Psoas muscle (tissue), 8 donors: Measurements from ENCODE around the gene NPAS4. TPM values are rescaled to one million over a fixed set of nuclear protein-coding genes. Genes with fewer than 3 reads are reported as not detected.

Source experiments
- ATAC-seq, 4 donors: fragments of 200-7000 bp; cut with Tn5 transposase; one replicate each; pipeline ENCODE4 v1.9.1; 2020; ENCODE audit warnings: moderate library complexity in 3 of 4, mild to moderate bottlenecking in 2 of 4
- DNase-seq, 2 donors: peaks; one replicate each; pipeline ENCODE4 v3.0.0-alpha.2; 2020
- H3K27ac ChIP-seq: fragments of 200-600 bp; one replicate; pipeline ENCODE4 v1.8.0; 2022
- H3K27me3 ChIP-seq, 3 donors: fragments of 200-600 bp in 1 of 3; one replicate each; pipeline versions ENCODE4 v1.6.1 to v1.8.0; 2013 to 2022; ENCODE audit warnings: low read length in 2 of 3, mild to moderate bottlenecking in 2 of 3, moderate library complexity in 1 of 3; ENCODE audit not compliant: insufficient read depth in 3 of 3
- H3K36me3 ChIP-seq, 2 donors: fragments of 200-600 bp in 1 of 2; one replicate each; pipeline versions ENCODE4 v1.6.1 to v1.8.0; 2013 to 2022; ENCODE audit warnings: low read depth in 1 of 2, mild to moderate bottlenecking in 1 of 2, moderate library complexity in 1 of 2; ENCODE audit not compliant: insufficient read depth in 1 of 2
- H3K4me1 ChIP-seq: fragments of 200-600 bp; one replicate; pipeline ENCODE4 v1.8.0; 2022
- H3K4me3 ChIP-seq: fragments of 200-600 bp; one replicate; pipeline ENCODE4 v1.8.0; 2022; ENCODE audit warnings: mild to moderate bottlenecking
- H3K9me3 ChIP-seq: fragments of 200-600 bp; one replicate; pipeline ENCODE4 v1.8.0; 2022
- CTCF ChIP-seq: fragments of 200-600 bp; IDR thresholded peaks from one replicate; pipeline ENCODE4 v1.8.0; 2022; ENCODE audit warnings: antibody characterized with exemption
- WGBS, 3 donors: extraction: QIAGEN DNeasy Blood & Tissue Kit; methylation state at CpG; one replicate each; pipeline versions ENCODE4 v1.1.6 to v1.1.7; 2013; 5-methylcytosine and 5-hydroxymethylcytosine counted together
- intact Hi-C, 2 donors: fragments of 100-400 bp; cut with DNase I; formaldehyde crosslinking; loops; one replicate each; pipeline versions ENCODE4 v1.11.0 to v1.14.2; 2022
- polyA plus RNA-seq, 3 donors: library from polyadenylated mRNA; stranded (reverse); fragments of 200-250 nt; gene quantifications; one replicate each; pipeline ENCODE4 v1.2.3, GENCODE V29; 2013
- total RNA-seq, 4 donors: library from RNA; stranded (reverse); fragmentation: NEBNext Ultra II Directional in 2 of 4; extraction: Animal tissue kit (Norgen Biotek cat#: 25700) in 2 of 4; gene quantifications; one replicate each; pipeline versions ENCODE4 v1.2.1 to v1.2.4, GENCODE V29; 2021 to 2023
- donor health status: healthy with polysubstance abuse.
- donor health status: DM: no; HTN: no; CAD: no; lungs with moderate emphysema.
- donor health status: Bipolar disorder and iron deficiency.
- donor health status: healthy.
- donor health status: DM: yes; HTN: yes; CAD: no.
- donor health status: DM: no; HTN: no; CAD: no.
- donor health status: DM: no; HTN: no; CAD: no.
- donor health status: DM: yes; HTN: yes; CAD: no.

The NPAS4 gene
- total and polyA plus RNA-seq, 7 donors = 0.05 TPM; not detected in 6

GRCh38 chr11:66386171-66387069, 34.4 kb upstream of the NPAS4 start:
- peaks cover 12% of the 10 kb centered on the region for H3K4me1 ChIP-seq
- intact Hi-C loops = loop anchor here (1.0 to 5.0 kb wide), 3 partner anchors 39 to 75 kb away; partner anchors contain the start of genes B4GAT1 (in 1 of the 2) and BRMS1 (in 1 of the 2)
- peak; percentile 87 to 92 for DNase-seq
- H3K27me3 ChIP-seq = no peaks in the 10 kb centered on the region
- peak; percentile 74 to 87 (median 80) for ATAC-seq
- peak overlapping the region; percentile 42 for H3K4me3 ChIP-seq
- TF ChIP-seq CTCF = peak; percentile 91
- peak overlapping the region; percentile 54 for H3K27ac ChIP-seq
- no peaks in the 10 kb centered on the region for H3K9me3 ChIP-seq
- H3K36me3 ChIP-seq = no peaks in the 10 kb centered on the region
- WGBS, 3 donors = 5 to 10% (median 5%) methylated on average over 20 of the region's 20 CpGs

- DNase-seq (peak; percentile 61 to 84), ATAC-seq (peak; percentile 74 to 81 (median 78))
- Histone ChIP-seq H3K4me3 (no peak overlapping the region), H3K9me3 (no peaks in the 10 kb centered on the region), H3K27ac (no peak overlapping the region), H3K36me3 (no peaks in the 10 kb centered on the region), H3K27me3 (no peaks in the 10 kb centered on the region), H3K4me1 (peaks cover 12% of the 10 kb centered on the region)
- TF ChIP-seq CTCF = peak; percentile 78
- 26 to 30% (median 28%) methylated on average over 8 of the region's 8 CpGs for WGBS, 3 donors
- intact Hi-C loops = loop anchor here in 1 of 2 donors (5.0 kb wide), 2 partner anchors 42 to 77 kb away; partner anchors contain the start of genes B4GAT1 and BRMS1
Measured at GRCh38 chr11:66388780-66389386, 32.0 kb upstream of the NPAS4 start.

GRCh38 chr11:66391322-66391721, 29.5 kb upstream of the NPAS4 start:
- Histone ChIP-seq H3K27me3 (no peaks in the 10 kb centered on the region), H3K27ac (no peak overlapping the region)

GRCh38 chr11:66393954-66394353, 26.9 kb upstream of the NPAS4 start:
- H3K27ac ChIP-seq = no peak overlapping the region
- WGBS, 3 donors = 70 to 84% (median 78%) methylated on average over 3 of the region's 3 CpGs
- TF ChIP-seq CTCF = no peak
- DNase-seq (no peak), ATAC-seq (no peak)
- intact Hi-C loops = no loop called here
- no peak overlapping the region for H3K4me3 ChIP-seq
- no peaks in the 10 kb centered on the region for H3K4me1 ChIP-seq
- no peaks in the 10 kb centered on the region for H3K36me3 ChIP-seq
- no peaks in the 10 kb centered on the region for H3K27me3 ChIP-seq
- no peaks in the 10 kb centered on the region for H3K9me3 ChIP-seq

More at GRCh38 chr11:66391322-66391721, 29.5 kb upstream of the NPAS4 start:
- Histone ChIP-seq H3K9me3 (no peaks in the 10 kb centered on the region), H3K36me3 (no peaks in the 10 kb centered on the region), H3K4me1 (peaks cover 6% of the 10 kb centered on the region), H3K4me3 (no peak overlapping the region)
- intact Hi-C loops = no loop called here
- ATAC-seq (no peak), DNase-seq (no peak)
- TF ChIP-seq CTCF = no peak
- 62 to 84% (median 84%) methylated on average over 6 of the region's 6 CpGs for WGBS, 3 donors
